DND-41 (cell line): ENCODE measurements around the gene NTSR2.
A peak's percentile ranks its signal among the peaks of the same experiment; 100 is the strongest.

Experiments
- ATAC-seq: fragments of 200-7000 bp; cut with Tn5 transposase; 3 replicates; pipeline ENCODE4 v1.9.1; 2021; ENCODE audit warnings: low read depth; ENCODE audit not compliant: insufficient read depth
- DNase-seq: peaks from one replicate; pipeline ENCODE4 v3.0.0-alpha.2; 2020
- H2AFZ ChIP-seq: 2 replicates; pipeline ENCODE4 v1.6.0; 2012; ENCODE audit warnings: low read depth, low read length
- H3K27ac ChIP-seq: 2 replicates; pipeline ENCODE4 v1.5.1; 2012; ENCODE audit warnings: low read length, inconsistent platforms
- H3K27me3 ChIP-seq: fragments of 200-600 bp; sonication (generic); 2 replicates; pipeline ENCODE4 v1.6.0; 2012; ENCODE audit warnings: low read length, mild to moderate bottlenecking, inconsistent platforms; ENCODE audit not compliant: insufficient read depth, poor library complexity
- H3K36me3 ChIP-seq: 2 replicates; pipeline ENCODE4 v1.5.1; 2012; ENCODE audit warnings: low read length, inconsistent platforms; ENCODE audit not compliant: insufficient read depth
- H3K4me1 ChIP-seq: 2 replicates; pipeline ENCODE4 v1.5.1; 2012; ENCODE audit warnings: mild to moderate bottlenecking, low read length; ENCODE audit not compliant: insufficient read depth
- H3K4me2 ChIP-seq: 2 replicates; pipeline ENCODE4 v1.6.0; 2012; ENCODE audit warnings: mild to moderate bottlenecking, moderate library complexity, low read length, inconsistent platforms; ENCODE audit not compliant: insufficient read depth
- H3K4me3 ChIP-seq, 2 experiments: fragments of 200-600 bp in 1 of 2; shearing (Covaris generic) in 1 of 2; 2 replicates each; pipeline ENCODE4 v1.5.1; 2012 to 2016; ENCODE audit warnings: inconsistent platforms in 2 of 2, low read length in 2 of 2, mild to moderate bottlenecking in 2 of 2, low read depth in 1 of 2, moderate library complexity in 1 of 2
- H3K79me2 ChIP-seq: 2 replicates; pipeline ENCODE4 v1.6.0; 2012; ENCODE audit warnings: low read length, inconsistent platforms; ENCODE audit not compliant: insufficient read depth
- H3K9ac ChIP-seq: 2 replicates; pipeline ENCODE4 v1.6.0; 2012; ENCODE audit warnings: low read depth, mild to moderate bottlenecking, inconsistent platforms, low read length, moderate library complexity
- H3K9me3 ChIP-seq: 2 replicates; pipeline ENCODE4 v1.5.1; 2012; ENCODE audit warnings: low read length, moderate library complexity, mild to moderate bottlenecking, inconsistent platforms; ENCODE audit not compliant: insufficient read depth, severe bottlenecking
- H4K20me1 ChIP-seq: 2 replicates; pipeline ENCODE4 v1.6.0; 2012; ENCODE audit warnings: low read length; ENCODE audit not compliant: insufficient read depth
- CTCF ChIP-seq: IDR thresholded peaks from 2 replicates; pipeline ENCODE4 v1.5.1; 2012; ENCODE audit warnings: borderline replicate concordance, low read length, moderate library complexity, mild to moderate bottlenecking; ENCODE audit not compliant: poor library complexity, severe bottlenecking; ENCODE audit errors: extremely low read depth
- EZH2 ChIP-seq: IDR thresholded peaks from 3 replicates; pipeline ENCODE4 v1.6.1; 2012; ENCODE audit warnings: borderline replicate concordance, low read depth, mild to moderate bottlenecking, moderate library complexity, low read length, inconsistent platforms; ENCODE audit not compliant: severe bottlenecking

NTSR2 gene, protein sequence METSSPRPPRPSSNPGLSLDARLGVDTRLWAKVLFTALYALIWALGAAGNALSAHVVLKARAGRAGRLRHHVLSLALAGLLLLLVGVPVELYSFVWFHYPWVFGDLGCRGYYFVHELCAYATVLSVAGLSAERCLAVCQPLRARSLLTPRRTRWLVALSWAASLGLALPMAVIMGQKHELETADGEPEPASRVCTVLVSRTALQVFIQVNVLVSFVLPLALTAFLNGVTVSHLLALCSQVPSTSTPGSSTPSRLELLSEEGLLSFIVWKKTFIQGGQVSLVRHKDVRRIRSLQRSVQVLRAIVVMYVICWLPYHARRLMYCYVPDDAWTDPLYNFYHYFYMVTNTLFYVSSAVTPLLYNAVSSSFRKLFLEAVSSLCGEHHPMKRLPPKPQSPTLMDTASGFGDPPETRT

DNA sequence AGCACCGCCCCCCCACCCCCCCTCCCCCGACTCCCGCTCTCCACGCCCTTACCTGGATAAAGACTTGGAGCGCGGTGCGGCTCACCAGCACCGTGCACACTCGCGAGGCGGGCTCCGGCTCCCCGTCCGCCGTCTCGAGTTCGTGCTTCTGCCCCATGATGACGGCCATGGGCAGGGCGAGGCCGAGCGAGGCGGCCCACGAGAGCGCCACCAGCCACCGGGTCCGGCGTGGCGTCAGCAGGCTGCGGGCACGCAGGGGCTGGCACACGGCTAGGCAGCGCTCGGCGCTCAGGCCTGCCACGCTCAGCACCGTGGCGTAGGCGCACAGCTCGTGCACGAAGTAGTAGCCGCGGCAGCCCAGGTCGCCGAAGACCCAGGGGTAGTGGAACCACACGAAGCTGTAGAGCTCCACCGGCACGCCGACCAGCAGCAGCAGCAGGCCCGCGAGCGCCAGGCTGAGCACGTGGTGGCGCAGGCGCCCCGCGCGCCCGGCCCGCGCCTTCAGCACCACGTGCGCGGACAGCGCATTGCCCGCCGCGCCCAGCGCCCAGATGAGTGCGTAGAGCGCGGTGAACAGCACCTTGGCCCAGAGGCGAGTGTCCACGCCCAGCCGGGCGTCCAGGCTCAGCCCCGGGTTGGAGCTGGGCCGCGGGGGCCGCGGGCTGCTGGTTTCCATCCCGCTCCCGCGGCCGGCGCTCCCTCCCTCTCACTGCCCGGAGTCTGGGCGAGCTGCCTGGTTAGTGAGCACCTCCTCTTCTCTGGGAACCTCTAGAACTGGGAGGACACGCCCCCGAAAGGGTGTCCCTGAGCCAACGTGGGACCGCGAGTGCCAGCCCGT, at the start of gene NTSR2:
TSS of gene NTSR2 (minus strand) at position 742 of the 838 bp plus-strand sequence. CDS start at position 676, 66 bp downstream.
- Histone ChIP-seq H4K20me1 (no peaks in the 10 kb centered on the region), H3K36me3 (no peaks in the 10 kb centered on the region), H2AFZ (no peak within 1 kb of the TSS), H3K9me3 (no peaks in the 10 kb centered on the region), H3K4me2 (no peak within 1 kb of the TSS), H3K27me3 (no peaks in the 10 kb centered on the region), H3K27ac (no peak within 1 kb of the TSS), H3K4me3 (no peak within 1 kb of the TSS), H3K79me2 (no peaks in the 10 kb centered on the region), H3K9ac (no peak within 1 kb of the TSS), H3K4me1 (no peaks in the 10 kb centered on the region)
- ATAC-seq = no peak
- TF ChIP-seq CTCF = no peak
- DNase-seq = no peak

DNA sequence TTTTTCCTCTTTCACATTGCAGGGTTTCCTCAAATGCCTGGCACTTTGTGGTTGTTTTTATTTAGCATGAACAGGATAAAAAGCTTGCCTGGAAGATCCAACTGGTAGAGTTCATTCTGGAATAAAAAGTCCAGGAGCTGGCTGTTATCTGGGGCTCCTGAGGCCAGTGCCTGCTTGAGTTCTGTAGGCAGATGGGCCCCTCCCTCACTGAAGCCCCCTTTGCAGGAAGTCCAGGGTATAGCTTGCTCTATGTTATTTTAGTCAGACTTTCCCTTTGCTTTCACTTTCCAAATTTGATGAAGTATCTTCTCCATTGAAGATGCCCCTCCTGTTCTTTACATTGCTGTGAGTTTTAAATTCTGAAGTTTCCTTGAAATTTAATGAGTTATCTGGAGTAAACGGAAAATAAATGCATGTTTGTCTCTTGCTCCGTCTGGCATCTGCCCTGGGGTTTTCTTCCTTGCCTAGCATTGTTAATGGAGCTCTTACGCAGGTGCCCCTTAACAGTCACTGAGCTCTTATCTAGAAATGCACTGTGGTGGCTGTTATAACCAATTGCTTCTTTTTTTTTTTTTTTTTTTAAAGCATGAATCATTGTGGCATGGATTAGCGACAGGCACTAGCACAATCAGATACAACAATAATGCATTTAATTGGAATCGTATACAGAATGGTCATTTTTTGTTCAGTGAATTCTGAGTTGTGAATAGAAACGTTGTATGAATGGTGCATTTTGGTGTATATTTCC, 49.4 kb upstream of the NTSR2 start:
- no peaks in the 10 kb centered on the region for H3K79me2 ChIP-seq
- DNase-seq = peak; percentile 51
- H3K4me3 ChIP-seq = peak overlapping the region; percentile 20 to 54; a peak in 3 of 4 replicates
- peak overlapping the region; percentile 74 for H3K27ac ChIP-seq
- ATAC-seq = peak; percentile 90
- no peaks in the 10 kb centered on the region for H3K27me3 ChIP-seq
- no peaks in the 10 kb centered on the region for H3K9me3 ChIP-seq
- no peaks in the 10 kb centered on the region for H3K36me3 ChIP-seq
- peak overlapping the region; percentile 70 for H3K4me2 ChIP-seq
- peak overlapping the region; percentile 80 for H2AFZ ChIP-seq
- H4K20me1 ChIP-seq = no peaks in the 10 kb centered on the region
- peak overlapping the region; percentile 56 for H3K9ac ChIP-seq
- peaks cover 16% of the 10 kb centered on the region for H3K4me1 ChIP-seq
- TF ChIP-seq EZH2 (no peak), CTCF (no peak)

DNA sequence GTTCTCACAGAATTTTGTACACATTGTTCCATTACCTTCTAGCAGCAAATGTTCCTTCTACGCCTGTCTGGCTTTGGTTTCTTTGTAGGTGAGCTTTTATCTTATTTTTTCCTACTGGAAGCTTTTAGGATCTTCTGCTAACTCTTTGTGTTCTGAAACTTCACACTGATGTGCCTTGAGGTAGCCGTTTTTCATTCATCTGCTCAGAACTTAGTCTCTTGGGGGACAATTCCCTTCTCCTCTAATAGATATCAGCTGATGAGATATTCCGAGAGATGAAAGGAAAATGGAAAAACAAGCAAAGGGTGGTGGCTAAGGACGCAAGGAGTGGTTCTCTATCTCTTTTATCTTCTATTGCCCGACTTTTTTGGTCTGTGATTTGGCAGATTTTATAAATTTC, 48.6 kb upstream of the NTSR2 start:
- Histone ChIP-seq H3K4me2 (peak overlapping the region; percentile 70; the same call in 1 of the 2 replicates), H3K4me3 (no peak overlapping the region), H3K9ac (0 out of 2 replicates have a peak overlapping the region, but pooled peaks have one; percentile 56), H2AFZ (no peak overlapping the region), H3K9me3 (no peaks in the 10 kb centered on the region), H3K36me3 (no peaks in the 10 kb centered on the region), H3K4me1 (peaks cover 16% of the 10 kb centered on the region), H3K27me3 (no peaks in the 10 kb centered on the region), H4K20me1 (no peaks in the 10 kb centered on the region), H3K79me2 (no peaks in the 10 kb centered on the region), H3K27ac (no peak overlapping the region)
- TF ChIP-seq EZH2 (no peak), CTCF (no peak)
- ATAC-seq (no peak), DNase-seq (no peak)
